HG03060 (cell line): ENCODE data around the gene PCDHA10.

Source experiments
- ATAC-seq: cut with Tn5 transposase; IDR thresholded peaks from one replicate; pipeline ENCODE4 v1.9.1; 2021; ENCODE audit warnings: low read depth, moderate number of reproducible peaks; ENCODE audit not compliant: unreplicated experiment

The PCDHA10 gene

GRCh38 chr5:140881889-140882590 is 26.3 kb downstream of the PCDHA10 start, which contains the start of gene PCDHA13:
Gene PCDHA13, plus strand, starts transcription at chr5:140882124. Its CDS starts 145 bp downstream, at chr5:140882269.
- ATAC-seq: no peak

DNA sequence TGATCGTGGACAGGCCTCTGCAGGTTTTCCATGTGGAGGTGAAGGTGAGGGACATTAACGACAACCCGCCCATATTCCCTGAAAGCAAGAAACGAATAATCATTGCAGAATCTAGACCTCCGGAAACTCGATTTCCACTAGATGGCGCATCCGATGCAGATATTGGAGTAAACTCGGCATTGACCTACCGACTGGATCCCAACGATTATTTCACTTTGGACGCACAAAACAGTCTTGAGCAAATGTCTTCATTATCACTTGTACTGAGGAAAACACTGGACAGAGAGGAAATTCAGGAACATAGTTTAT is 26.8 kb downstream of the PCDHA10 start:
- no peak for ATAC-seq

- ATAC-seq: no peak
Measured at GRCh38 chr5:140883373-140883772, 27.7 kb downstream of the PCDHA10 start.

DNA sequence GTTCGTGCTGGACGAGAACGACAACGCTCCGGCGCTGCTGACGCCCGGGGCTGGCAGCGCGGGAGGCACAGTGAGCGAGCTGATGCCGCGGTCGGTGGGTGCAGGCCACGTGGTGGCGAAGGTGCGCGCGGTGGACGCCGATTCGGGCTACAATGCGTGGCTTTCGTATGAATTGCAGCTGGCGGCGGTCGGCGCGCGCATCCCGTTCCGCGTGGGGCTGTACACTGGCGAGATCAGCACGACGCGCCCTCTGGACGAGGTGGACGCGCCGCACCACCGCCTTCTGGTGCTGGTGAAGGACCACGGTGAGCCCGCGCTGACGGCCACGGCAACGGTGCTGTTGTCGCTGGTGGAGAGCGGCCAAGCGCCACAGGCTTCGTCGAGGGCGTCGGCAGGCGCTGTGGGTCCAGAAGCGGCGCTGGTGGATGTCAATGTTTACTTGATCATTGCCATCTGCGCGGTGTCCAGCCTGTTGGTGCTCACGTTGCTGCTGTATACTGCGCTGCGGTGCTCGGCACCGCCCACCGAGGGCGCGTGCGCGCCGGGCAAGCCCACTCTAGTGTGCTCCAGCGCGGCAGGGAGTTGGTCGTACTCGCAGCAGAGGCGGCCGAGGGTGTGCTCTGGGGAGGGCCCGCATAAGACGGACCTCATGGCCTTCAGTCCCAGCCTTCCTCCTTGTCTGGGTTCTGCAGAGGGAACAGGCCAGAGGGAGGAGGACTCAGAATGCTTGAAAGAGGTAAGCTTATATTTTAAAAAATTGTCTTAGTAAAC is 28.4 kb downstream of the PCDHA10 start:
- ATAC-seq: no peak

DNA sequence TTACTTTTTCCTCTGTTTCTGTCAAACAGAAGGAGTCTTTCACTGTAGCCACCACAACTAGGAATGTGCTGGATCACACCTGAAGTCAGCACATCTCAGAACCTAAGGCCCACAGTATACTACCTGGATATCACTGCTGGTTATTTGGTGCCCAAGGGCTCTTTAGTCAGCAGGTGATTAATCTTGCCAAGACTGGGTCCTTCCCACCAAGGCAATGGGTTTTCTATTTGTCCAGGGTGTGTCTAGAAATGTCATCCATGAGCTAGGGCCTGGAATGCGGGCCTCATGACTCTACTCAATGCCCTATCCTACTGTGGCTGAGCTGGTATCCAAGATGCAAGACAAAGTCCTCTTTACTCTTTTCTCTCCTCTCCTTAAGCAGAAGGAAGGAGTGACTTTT is 60.6 kb downstream of the PCDHA10 start:
- no peak for ATAC-seq
